Hepatocyte (in vitro differentiated cells): ENCODE measurements around the gene METAP1D. TPM values are rescaled to one million over a fixed set of nuclear protein-coding genes. Genes with fewer than 3 reads are reported as not detected.

Experiments
- DNase-seq: peaks from one replicate; pipeline ENCODE4 v3.0.0-alpha.2; 2016; ENCODE audit warnings: low spot score
- H2AFZ ChIP-seq: fragments of 200-600 bp; sonication (generic); 2 replicates; pipeline ENCODE4 v1.6.0; 2016; ENCODE audit warnings: antibody characterized with exemption, mild to moderate bottlenecking
- H3K27ac ChIP-seq: fragments of 200-600 bp; sonication (generic); 2 replicates; pipeline ENCODE4 v1.5.1; 2016; ENCODE audit warnings: mild to moderate bottlenecking
- H3K27me3 ChIP-seq: fragments of 200-600 bp; sonication (generic); 2 replicates; pipeline ENCODE4 v1.6.1; 2016
- H3K36me3 ChIP-seq: fragments of 200-600 bp; sonication (generic); replicated peaks from 2 replicates; pipeline ENCODE4 v1.5.1; 2016; ENCODE audit warnings: low read depth; ENCODE audit not compliant: insufficient read depth
- H3K4me1 ChIP-seq: fragments of 200-600 bp; sonication (generic); 2 replicates; pipeline ENCODE4 v1.5.1; 2016; ENCODE audit warnings: mild to moderate bottlenecking, moderate library complexity; ENCODE audit not compliant: insufficient read depth
- H3K4me2 ChIP-seq: fragments of 200-600 bp; sonication (generic); 2 replicates; pipeline ENCODE4 v1.6.0; 2016
- H3K4me3 ChIP-seq: fragments of 200-600 bp; sonication (generic); 2 replicates; pipeline ENCODE4 v1.5.1; 2016; ENCODE audit warnings: mild to moderate bottlenecking
- H3K79me2 ChIP-seq: fragments of 200-600 bp; sonication (generic); 2 replicates; pipeline ENCODE4 v1.6.0; 2017; ENCODE audit warnings: mild to moderate bottlenecking
- H3K9me2 ChIP-seq: fragments of 200-600 bp; sonication (generic); replicated peaks from 2 replicates; pipeline ENCODE4 v1.6.0; 2017; ENCODE audit warnings: mild to moderate bottlenecking; ENCODE audit not compliant: insufficient read depth
- H3K9me3 ChIP-seq: fragments of 200-600 bp; sonication (generic); 2 replicates; pipeline ENCODE4 v1.5.1; 2016; ENCODE audit warnings: low read depth, mild to moderate bottlenecking
- H4K20me1 ChIP-seq: fragments of 200-600 bp; sonication (generic); 2 replicates; pipeline ENCODE4 v1.6.0; 2016; ENCODE audit warnings: mild to moderate bottlenecking; ENCODE audit not compliant: insufficient read depth, poor library complexity, severe bottlenecking
- EZH2 ChIP-seq: fragments of 200-600 bp; sonication (generic); IDR thresholded peaks from 2 replicates; pipeline ENCODE4 v1.6.1; 2016; ENCODE audit warnings: antibody characterized with exemption, mild to moderate bottlenecking, borderline replicate concordance
- EZH2phosphoT487 ChIP-seq: fragments of 200-600 bp; sonication (generic); IDR thresholded peaks from one replicate; pipeline ENCODE4 v1.6.1; 2018; ENCODE audit warnings: antibody characterized with exemption, mild to moderate bottlenecking, low read depth, moderate library complexity; ENCODE audit not compliant: unreplicated experiment, severe bottlenecking
- WGBS: methylation state at CpG from one replicate; pipeline ENCODE4 v1.1.6; 2016; ENCODE audit warnings: low lambda C conversion rate; ENCODE audit errors: missing lambda C conversion rate; 5-methylcytosine and 5-hydroxymethylcytosine counted together
- polyA plus RNA-seq: library from polyadenylated mRNA; unstranded; fragments of >200 nt; fragmentation: Nextera tagmentation; extraction: Ambion mirVana; gene quantifications from 2 replicates; pipeline ENCODE4 v1.2.1, GENCODE V29; 2016
- total RNA-seq: library from RNA; depleted of rRNA; stranded (reverse); fragments of >200 nt; gene quantifications from 2 replicates; pipeline ENCODE4 v1.2.3, GENCODE V29; 2014
- TF ChIP-seq, protein P1 (sequence below): fragments of 200-600 bp; sonication (generic); IDR thresholded peaks from 2 replicates; pipeline ENCODE4 v1.5.1; 2016; ENCODE audit warnings: antibody characterized with exemption, mild to moderate bottlenecking; ENCODE audit not compliant: poor library complexity

Gene METAP1D
- total and polyA plus RNA-seq, 2 experiments from 2014 or later, result 2.8 to 6.0 TPM

- no peaks in the 10 kb centered on the region for H4K20me1 ChIP-seq
- no peaks in the 10 kb centered on the region for H3K27me3 ChIP-seq
- H3K27ac ChIP-seq, result no peak overlapping the region
- no peak for TF ChIP-seq EZH2
- TF ChIP-seq, protein P1, sequence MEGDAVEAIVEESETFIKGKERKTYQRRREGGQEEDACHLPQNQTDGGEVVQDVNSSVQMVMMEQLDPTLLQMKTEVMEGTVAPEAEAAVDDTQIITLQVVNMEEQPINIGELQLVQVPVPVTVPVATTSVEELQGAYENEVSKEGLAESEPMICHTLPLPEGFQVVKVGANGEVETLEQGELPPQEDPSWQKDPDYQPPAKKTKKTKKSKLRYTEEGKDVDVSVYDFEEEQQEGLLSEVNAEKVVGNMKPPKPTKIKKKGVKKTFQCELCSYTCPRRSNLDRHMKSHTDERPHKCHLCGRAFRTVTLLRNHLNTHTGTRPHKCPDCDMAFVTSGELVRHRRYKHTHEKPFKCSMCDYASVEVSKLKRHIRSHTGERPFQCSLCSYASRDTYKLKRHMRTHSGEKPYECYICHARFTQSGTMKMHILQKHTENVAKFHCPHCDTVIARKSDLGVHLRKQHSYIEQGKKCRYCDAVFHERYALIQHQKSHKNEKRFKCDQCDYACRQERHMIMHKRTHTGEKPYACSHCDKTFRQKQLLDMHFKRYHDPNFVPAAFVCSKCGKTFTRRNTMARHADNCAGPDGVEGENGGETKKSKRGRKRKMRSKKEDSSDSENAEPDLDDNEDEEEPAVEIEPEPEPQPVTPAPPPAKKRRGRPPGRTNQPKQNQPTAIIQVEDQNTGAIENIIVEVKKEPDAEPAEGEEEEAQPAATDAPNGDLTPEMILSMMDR, result no peak
- TF ChIP-seq EZH2phosphoT487, result no peak
- WGBS, result 93% methylated on average over 7 of the region's 7 CpGs
- H3K4me1 ChIP-seq, result no peaks in the 10 kb centered on the region
- no peak overlapping the region for H3K4me3 ChIP-seq
- no peaks in the 10 kb centered on the region for H3K9me3 ChIP-seq
- H2AFZ ChIP-seq, result no peak overlapping the region
- no peak for DNase-seq
- H3K79me2 ChIP-seq, result no peaks in the 10 kb centered on the region
- H3K36me3 ChIP-seq, result no peaks in the 10 kb centered on the region
- H3K9me2 ChIP-seq, result no peaks in the 10 kb centered on the region
- no peak overlapping the region for H3K4me2 ChIP-seq
Observed at GRCh38 chr2:171956135-171956825, 43.5 kb upstream of the METAP1D start.

DNA sequence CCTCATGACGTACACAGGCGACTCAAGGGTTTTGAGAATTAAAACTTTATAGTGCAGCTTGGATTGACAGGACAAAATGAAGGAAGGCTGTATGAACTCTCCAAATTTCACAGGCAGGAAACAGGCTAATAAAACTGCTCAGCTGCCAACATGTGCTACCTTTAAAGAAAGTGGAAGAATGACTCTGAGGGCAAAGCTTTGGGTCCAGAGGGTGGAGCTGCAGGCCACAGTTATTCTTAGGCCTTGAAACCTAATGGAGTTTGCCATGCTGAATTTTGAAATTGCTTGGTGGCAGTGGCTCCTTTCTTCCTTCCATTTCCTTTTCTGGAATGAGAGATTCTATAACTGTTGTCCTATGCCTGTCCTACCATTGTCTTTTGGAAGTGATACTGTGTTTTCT, 42.7 kb upstream of the METAP1D start:
- 85% methylated on average over 2 of the region's 2 CpGs for WGBS
- no peak for DNase-seq
- Histone ChIP-seq H2AFZ (no peak overlapping the region), H3K4me2 (no peak overlapping the region), H3K4me1 (no peaks in the 10 kb centered on the region), H3K36me3 (no peaks in the 10 kb centered on the region), H3K4me3 (no peak overlapping the region), H3K27ac (no peak overlapping the region), H3K9me3 (no peaks in the 10 kb centered on the region), H3K79me2 (no peaks in the 10 kb centered on the region), H3K27me3 (no peaks in the 10 kb centered on the region), H3K9me2 (no peaks in the 10 kb centered on the region), H4K20me1 (no peaks in the 10 kb centered on the region)
- TF ChIP-seq EZH2phosphoT487 (no peak), EZH2 (no peak)
- TF ChIP-seq, protein P1, result peak; percentile 3

DNA sequence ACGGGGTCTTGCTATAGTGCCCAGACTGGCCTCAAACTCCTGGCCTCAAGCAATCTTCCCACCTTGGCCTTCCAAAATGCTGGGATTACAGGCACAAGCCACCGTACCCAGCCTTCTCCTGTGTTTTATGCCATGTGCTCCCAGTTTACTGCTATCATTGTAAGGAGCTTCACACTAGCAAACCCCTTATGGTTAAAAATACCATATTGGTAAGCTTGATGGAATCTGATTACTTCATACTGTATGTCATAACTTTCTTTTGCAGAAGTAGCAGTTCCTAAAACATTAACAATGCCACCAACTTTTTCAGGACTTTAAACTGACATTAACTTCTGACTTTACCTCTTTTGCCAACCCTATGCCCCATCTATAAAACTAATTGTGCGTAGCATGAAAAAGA, 41.3 kb upstream of the METAP1D start:
- H3K4me1 ChIP-seq, result no peaks in the 10 kb centered on the region
- H3K4me2 ChIP-seq, result no peak overlapping the region
- H3K27ac ChIP-seq, result no peak overlapping the region
- H2AFZ ChIP-seq, result no peak overlapping the region
- H4K20me1 ChIP-seq, result no peaks in the 10 kb centered on the region
- no peaks in the 10 kb centered on the region for H3K27me3 ChIP-seq
- H3K9me2 ChIP-seq, result no peaks in the 10 kb centered on the region
- H3K36me3 ChIP-seq, result no peaks in the 10 kb centered on the region
- H3K4me3 ChIP-seq, result no peak overlapping the region
- no peaks in the 10 kb centered on the region for H3K79me2 ChIP-seq
- TF ChIP-seq EZH2phosphoT487, result no peak
- TF ChIP-seq, protein P1, result no peak
- no peak for TF ChIP-seq EZH2
- H3K9me3 ChIP-seq, result no peaks in the 10 kb centered on the region
- no peak for DNase-seq
- WGBS, result 92% methylated on average over 3 of the region's 3 CpGs
